Loucy (cell line): ENCODE measurements around the gene TMTC2.

Source experiments
- H2AFZ ChIP-seq: fragments of 200-600 bp; sonication (generic); 2 replicates; pipeline ENCODE4 v1.6.0; 2016; ENCODE audit warnings: antibody characterized with exemption, mild to moderate bottlenecking, low read length, moderate library complexity
- H3F3A ChIP-seq: fragments of 200-600 bp; 2 replicates; pipeline ENCODE4 v1.6.0; 2016; ENCODE audit warnings: antibody characterized with exemption, low read depth, mild to moderate bottlenecking
- H3K27me3 ChIP-seq: fragments of 200-600 bp; sonication (generic); 2 replicates; pipeline ENCODE4 v1.6.1; 2014; ENCODE audit warnings: low read length, mild to moderate bottlenecking; ENCODE audit not compliant: insufficient read depth, poor library complexity, severe bottlenecking
- H3K36me3 ChIP-seq: fragments of 200-600 bp; sonication (generic); 2 replicates; pipeline ENCODE4 v1.6.1; 2016; ENCODE audit warnings: low read length; ENCODE audit not compliant: insufficient read depth
- H3K4me1 ChIP-seq: fragments of 200-600 bp; sonication (generic); 2 replicates; pipeline ENCODE4 v1.5.1; 2014; ENCODE audit warnings: low read length, mild to moderate bottlenecking; ENCODE audit not compliant: insufficient read depth, poor library complexity, severe bottlenecking
- H3K4me2 ChIP-seq: fragments of 200-600 bp; sonication (generic); 2 replicates; pipeline ENCODE4 v1.6.0; 2014; ENCODE audit warnings: antibody characterized with exemption, low read length, low read depth, mild to moderate bottlenecking; ENCODE audit not compliant: poor library complexity, severe bottlenecking
- H3K4me3 ChIP-seq: fragments of 200-600 bp; sonication (generic); 2 replicates; pipeline ENCODE4 v1.5.1; 2014; ENCODE audit warnings: low read length, mild to moderate bottlenecking, mixed read lengths; ENCODE audit not compliant: poor library complexity, severe bottlenecking
- H3K79me2 ChIP-seq: fragments of 200-600 bp; sonication (generic); 2 replicates; pipeline ENCODE4 v1.6.1; 2014; ENCODE audit warnings: low read length; ENCODE audit not compliant: insufficient read depth
- H3K9ac ChIP-seq: fragments of 200-600 bp; sonication (generic); 2 replicates; pipeline ENCODE4 v1.6.0; 2014; ENCODE audit warnings: mild to moderate bottlenecking, low read depth, low read length, moderate library complexity; ENCODE audit not compliant: poor library complexity, severe bottlenecking
- H3K9me2 ChIP-seq: fragments of 200-600 bp; sonication (generic); replicated peaks from 2 replicates; pipeline ENCODE4 v1.6.1; 2016; ENCODE audit warnings: low read depth, low read length, mixed read lengths
- H3K9me3 ChIP-seq: fragments of 200-600 bp; sonication (generic); 2 replicates; pipeline ENCODE4 v1.6.1; 2014; ENCODE audit warnings: mild to moderate bottlenecking, antibody characterized with exemption, low read length, low read depth; ENCODE audit not compliant: insufficient read depth
- H4K20me1 ChIP-seq: fragments of 200-600 bp; sonication (generic); 2 replicates; pipeline ENCODE4 v1.6.0; 2014; ENCODE audit warnings: antibody characterized with exemption, low read length, mild to moderate bottlenecking; ENCODE audit not compliant: insufficient read depth, poor library complexity, severe bottlenecking
- EZH2phosphoT487 ChIP-seq: fragments of 200-600 bp; IDR thresholded peaks from 2 replicates; pipeline ENCODE4 v1.6.1; 2018; ENCODE audit warnings: antibody characterized with exemption, mild to moderate bottlenecking, moderate library complexity, borderline replicate concordance
- TF ChIP-seq, protein P1 (sequence below): fragments of 200-600 bp; sonication (generic); conservative IDR thresholded peaks from 2 replicates; pipeline ENCODE4 v1.5.1; 2014; ENCODE audit warnings: mild to moderate bottlenecking, antibody characterized with exemption, low read length

TMTC2 gene

DNA sequence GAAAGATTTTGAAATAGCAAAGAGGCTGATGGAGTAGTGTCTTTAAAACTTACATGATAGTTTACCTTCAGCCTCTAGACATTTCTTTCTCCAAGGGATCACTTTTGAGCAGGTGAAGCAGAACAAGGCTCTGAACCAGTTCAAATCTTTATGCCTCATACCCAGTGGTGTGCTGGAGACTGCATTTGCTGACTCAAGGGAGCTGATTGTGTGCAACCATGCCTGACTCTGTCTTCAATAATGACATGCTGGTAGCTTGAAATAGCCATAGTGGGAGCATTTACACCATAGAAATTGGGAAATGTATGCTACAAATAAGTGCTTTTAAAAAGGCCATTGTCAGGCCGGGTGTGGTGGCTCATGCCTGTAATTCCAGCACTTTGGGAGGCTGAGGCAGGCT is 482.0 kb downstream of the TMTC2 start:
- Histone ChIP-seq H3K79me2 (no peaks in the 10 kb centered on the region), H3K36me3 (no peaks in the 10 kb centered on the region), H3K4me3 (no peak overlapping the region), H4K20me1 (no peaks in the 10 kb centered on the region), H2AFZ (no peak overlapping the region), H3K9ac (no peak overlapping the region), H3K27me3 (no peaks in the 10 kb centered on the region), H3K9me3 (no peaks in the 10 kb centered on the region), H3F3A (no peaks in the 10 kb centered on the region), H3K4me1 (no peaks in the 10 kb centered on the region), H3K9me2 (no peaks in the 10 kb centered on the region), H3K4me2 (no peak overlapping the region)
- TF ChIP-seq, protein P1, sequence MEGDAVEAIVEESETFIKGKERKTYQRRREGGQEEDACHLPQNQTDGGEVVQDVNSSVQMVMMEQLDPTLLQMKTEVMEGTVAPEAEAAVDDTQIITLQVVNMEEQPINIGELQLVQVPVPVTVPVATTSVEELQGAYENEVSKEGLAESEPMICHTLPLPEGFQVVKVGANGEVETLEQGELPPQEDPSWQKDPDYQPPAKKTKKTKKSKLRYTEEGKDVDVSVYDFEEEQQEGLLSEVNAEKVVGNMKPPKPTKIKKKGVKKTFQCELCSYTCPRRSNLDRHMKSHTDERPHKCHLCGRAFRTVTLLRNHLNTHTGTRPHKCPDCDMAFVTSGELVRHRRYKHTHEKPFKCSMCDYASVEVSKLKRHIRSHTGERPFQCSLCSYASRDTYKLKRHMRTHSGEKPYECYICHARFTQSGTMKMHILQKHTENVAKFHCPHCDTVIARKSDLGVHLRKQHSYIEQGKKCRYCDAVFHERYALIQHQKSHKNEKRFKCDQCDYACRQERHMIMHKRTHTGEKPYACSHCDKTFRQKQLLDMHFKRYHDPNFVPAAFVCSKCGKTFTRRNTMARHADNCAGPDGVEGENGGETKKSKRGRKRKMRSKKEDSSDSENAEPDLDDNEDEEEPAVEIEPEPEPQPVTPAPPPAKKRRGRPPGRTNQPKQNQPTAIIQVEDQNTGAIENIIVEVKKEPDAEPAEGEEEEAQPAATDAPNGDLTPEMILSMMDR, result no peak
- no peak for TF ChIP-seq EZH2phosphoT487

DNA sequence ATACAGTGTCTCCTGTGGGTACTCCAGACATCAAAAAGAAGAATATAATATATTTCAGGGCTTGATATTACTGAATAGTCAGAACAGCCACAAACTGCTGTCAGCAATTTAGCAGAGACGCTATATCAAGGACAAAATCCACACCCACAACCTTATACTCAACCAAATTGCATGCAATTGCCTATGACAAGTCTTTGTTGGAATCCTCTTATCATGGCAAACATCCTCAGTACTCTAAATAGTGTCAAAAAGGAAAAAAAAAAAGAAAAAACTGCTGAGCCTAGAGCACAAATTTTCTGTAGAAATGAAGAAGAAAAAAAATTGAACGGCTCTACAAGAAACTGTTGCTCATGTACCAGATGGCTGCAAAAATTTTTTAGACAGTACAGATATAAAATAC is 485.7 kb downstream of the TMTC2 start:
- no peak overlapping the region for H2AFZ ChIP-seq
- H3K4me2 ChIP-seq, result no peak overlapping the region
- no peaks in the 10 kb centered on the region for H3K36me3 ChIP-seq
- no peak overlapping the region for H3K4me3 ChIP-seq
- H3K4me1 ChIP-seq, result no peaks in the 10 kb centered on the region
- H3K27me3 ChIP-seq, result no peaks in the 10 kb centered on the region
- H3K9me2 ChIP-seq, result no peaks in the 10 kb centered on the region
- no peak for TF ChIP-seq EZH2phosphoT487
- TF ChIP-seq, protein P1, result no peak
- H3K9ac ChIP-seq, result no peak overlapping the region
- no peaks in the 10 kb centered on the region for H3F3A ChIP-seq
- no peaks in the 10 kb centered on the region for H3K79me2 ChIP-seq
- no peaks in the 10 kb centered on the region for H3K9me3 ChIP-seq
- no peaks in the 10 kb centered on the region for H4K20me1 ChIP-seq

DNA sequence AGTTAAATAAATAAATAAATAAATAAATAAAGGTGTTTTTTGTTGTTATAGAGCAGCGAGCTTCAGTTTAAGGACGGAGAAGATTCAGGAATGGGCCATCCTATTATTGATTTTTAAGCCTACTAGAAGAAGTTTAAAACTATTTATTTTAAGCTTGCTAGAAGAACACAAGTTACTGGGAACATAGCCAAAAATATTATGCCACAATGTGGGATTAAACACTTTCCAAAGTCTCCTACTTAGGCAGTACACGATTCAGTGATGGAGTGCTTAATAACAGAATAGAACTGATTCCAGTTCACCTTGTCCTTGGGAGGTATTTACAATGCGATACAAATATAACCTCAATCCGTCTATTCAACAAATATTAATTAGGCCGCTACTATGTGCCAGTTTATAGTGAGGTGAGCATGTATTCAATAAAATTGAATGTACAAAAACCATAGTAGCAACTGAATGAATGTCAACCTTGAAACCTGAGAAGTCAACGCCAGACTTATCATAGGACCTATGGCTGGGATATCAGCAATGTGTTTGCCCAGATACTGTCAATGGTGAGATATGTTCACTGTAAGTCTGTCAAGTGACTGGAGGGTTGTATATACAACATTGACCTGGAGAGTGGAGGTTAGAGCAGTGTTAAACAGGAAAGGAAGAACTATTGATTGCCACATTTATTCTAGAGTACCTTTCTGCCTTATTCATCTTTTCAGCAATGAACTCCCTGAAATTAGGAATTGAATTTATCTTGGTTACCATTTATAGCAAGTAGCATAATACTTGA is 486.4 kb downstream of the TMTC2 start:
- H3K9me3 ChIP-seq, result no peaks in the 10 kb centered on the region
- no peak overlapping the region for H3K4me3 ChIP-seq
- H3K9me2 ChIP-seq, result no peaks in the 10 kb centered on the region
- no peaks in the 10 kb centered on the region for H4K20me1 ChIP-seq
- H3K27me3 ChIP-seq, result no peaks in the 10 kb centered on the region
- TF ChIP-seq EZH2phosphoT487, result no peak
- TF ChIP-seq, protein P1, result no peak
- H3K4me1 ChIP-seq, result no peaks in the 10 kb centered on the region
- no peak overlapping the region for H3K9ac ChIP-seq
- no peaks in the 10 kb centered on the region for H3K36me3 ChIP-seq
- no peaks in the 10 kb centered on the region for H3K79me2 ChIP-seq
- no peaks in the 10 kb centered on the region for H3F3A ChIP-seq
- no peak overlapping the region for H2AFZ ChIP-seq
- no peak overlapping the region for H3K4me2 ChIP-seq
